Activated CD4-positive, alpha-beta memory T cell treated with anti-CD3 and anti-CD28 coated beads, Interleukin-2, amount 10 ng/mL, durations not matched to agents 7 days and 5 days (primary cell): Measurements from ENCODE around the gene REPIN1. TPM values are rescaled to one million over a fixed set of nuclear protein-coding genes. Genes with fewer than 3 reads are reported as not detected.

Experiments used
- CTCF ChIA-PET: fragments of 350-600 bp; sonication (Branson Sonifier 250); formaldehyde crosslinking; loops from one replicate; lab custom pipeline; 2021; ENCODE audit warnings: antibody characterized with exemption, inconsistent platforms; lab: Charles Lee
- POLR2A ChIA-PET: fragments of 350-600 bp; sonication (Branson Sonifier 250); formaldehyde crosslinking; loops from one replicate; lab custom pipeline; 2021; ENCODE audit warnings: antibody characterized with exemption; lab: Charles Lee
- DNase-seq: peaks from one replicate; pipeline ENCODE4 v3.0.0-alpha.2; 2020
- H3K27ac Mint-ChIP-seq: one replicate; pipeline ENCODE4 v1.8.0; 2021; ENCODE audit warnings: mild to moderate bottlenecking, mixed read lengths
- H3K27me3 Mint-ChIP-seq: one replicate; pipeline ENCODE4 v1.8.0; 2021; ENCODE audit warnings: mixed read lengths
- H3K36me3 Mint-ChIP-seq: one replicate; pipeline ENCODE4 v1.8.0; 2021; ENCODE audit warnings: low read depth, mixed read lengths
- H3K4me1 Mint-ChIP-seq: one replicate; pipeline ENCODE4 v1.8.0; 2021; ENCODE audit warnings: mixed read lengths
- H3K4me3 Mint-ChIP-seq: one replicate; pipeline ENCODE4 v1.8.0; 2021; ENCODE audit warnings: mild to moderate bottlenecking, mixed read lengths
- H3K9me3 Mint-ChIP-seq: one replicate; pipeline ENCODE4 v1.8.0; 2021; ENCODE audit warnings: mixed read lengths
- total RNA-seq, 2 experiments: library from RNA; stranded (reverse); gene quantifications; one replicate each; pipeline ENCODE4 v1.2.3, GENCODE V29; 2021

Gene REPIN1
- total RNA-seq, 2 experiments from 2014 or later = 42.9 to 45.9 TPM

DNA sequence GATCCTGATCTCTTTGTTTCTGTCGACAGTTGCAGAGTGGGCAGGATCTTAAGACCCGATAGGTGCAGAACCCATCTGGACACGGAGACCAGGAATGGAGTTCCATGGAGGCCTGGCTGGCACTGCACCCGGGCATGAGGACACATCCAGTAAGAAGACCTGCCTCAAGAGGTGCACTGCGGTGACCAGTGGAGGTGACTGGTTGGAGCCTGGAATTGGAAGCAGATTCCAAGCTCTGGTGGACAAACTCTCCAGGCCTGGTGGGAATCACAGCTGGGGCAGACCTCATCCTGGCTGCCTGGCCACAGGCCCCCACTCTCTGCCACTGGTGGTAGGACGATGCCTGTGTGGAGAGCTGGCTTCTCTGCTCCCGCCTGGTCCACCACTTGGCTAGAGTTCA lies 41.5 kb downstream of the REPIN1 start:
- no peak for DNase-seq
- ChIA-PET POLR2A (no interaction called here), CTCF (interaction anchor here (1.5 kb wide), 2 partner anchors 41 to 54 kb away, joined by 3 to 5 read pairs; no protein-coding TSS in a partner anchor)
- no peaks in the 10 kb centered on the region for H3K9me3 Mint-ChIP-seq
- H3K4me1 Mint-ChIP-seq = peaks cover 23% of the 10 kb centered on the region
- H3K27me3 Mint-ChIP-seq = no peaks in the 10 kb centered on the region
- H3K4me3 Mint-ChIP-seq = no peak overlapping the region
- H3K36me3 Mint-ChIP-seq = peaks cover 27% of the 10 kb centered on the region
- no peak overlapping the region for H3K27ac Mint-ChIP-seq

DNA sequence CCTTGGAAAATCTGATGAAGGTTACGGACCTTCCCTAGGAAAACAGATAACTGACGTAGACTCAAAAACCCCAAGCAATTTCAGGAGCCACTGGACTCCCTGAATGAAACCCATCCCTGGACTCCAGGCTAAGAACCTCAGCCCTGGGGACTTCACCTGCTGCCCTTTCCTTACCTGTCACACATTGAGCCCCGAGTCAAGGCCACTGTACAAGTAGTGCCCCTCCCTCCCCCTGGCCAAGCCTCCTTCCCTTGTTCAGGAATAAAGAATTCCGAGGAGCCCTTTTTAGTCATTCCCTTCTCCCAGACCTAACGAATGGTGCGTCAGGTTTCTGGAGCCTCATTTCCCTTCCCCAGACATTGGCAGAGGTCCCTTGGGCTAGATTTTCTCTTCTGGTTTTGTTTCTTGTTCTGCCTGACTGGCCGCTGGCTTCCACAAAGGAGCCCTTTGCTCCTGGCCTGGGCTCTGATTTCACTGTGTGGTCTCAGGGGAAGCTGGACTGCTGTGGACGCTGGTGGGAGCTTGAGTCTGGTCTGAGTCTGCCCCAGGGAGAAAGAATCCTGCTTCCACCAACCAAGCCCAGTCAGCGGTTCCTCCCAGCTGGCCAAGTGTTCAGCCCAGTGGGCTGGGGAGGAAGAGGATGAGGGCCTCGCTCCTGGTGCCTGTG lies 42.2 kb downstream of the REPIN1 start:
- Mint-ChIP-seq H3K4me1 (peaks cover 20% of the 10 kb centered on the region), H3K27ac (no peak overlapping the region), H3K27me3 (no peaks in the 10 kb centered on the region), H3K9me3 (no peaks in the 10 kb centered on the region), H3K4me3 (no peak overlapping the region), H3K36me3 (peaks cover 27% of the 10 kb centered on the region)
- DNase-seq = no peak
- CTCF ChIA-PET = interaction anchor here (1.5 kb wide), 1 partner anchor 55 kb away, joined by 5 read pairs; no protein-coding TSS in a partner anchor
- POLR2A ChIA-PET = no interaction called here

DNA sequence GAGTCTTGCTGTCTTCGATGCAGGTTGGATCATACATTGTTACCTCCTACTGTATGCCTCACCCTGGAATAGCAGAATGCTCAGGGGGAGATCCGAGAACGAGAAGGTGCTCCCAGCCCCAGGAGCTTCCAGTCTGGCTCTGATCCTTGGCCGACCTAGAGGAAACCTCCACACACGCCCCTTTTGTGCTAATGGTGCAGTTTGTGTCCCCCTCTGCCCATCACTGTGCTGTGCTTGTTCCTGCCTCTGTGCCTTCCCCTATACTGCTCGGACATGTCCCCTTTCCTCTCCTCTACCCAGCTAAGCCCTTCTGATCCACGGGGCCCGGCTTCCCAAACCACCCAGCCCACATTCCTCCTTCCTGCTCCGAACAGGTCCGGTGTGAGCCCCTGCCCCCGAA lies 43.0 kb downstream of the REPIN1 start:
- POLR2A ChIA-PET = no interaction called here
- H3K4me3 Mint-ChIP-seq = no peak overlapping the region
- no peaks in the 10 kb centered on the region for H3K9me3 Mint-ChIP-seq

DNA sequence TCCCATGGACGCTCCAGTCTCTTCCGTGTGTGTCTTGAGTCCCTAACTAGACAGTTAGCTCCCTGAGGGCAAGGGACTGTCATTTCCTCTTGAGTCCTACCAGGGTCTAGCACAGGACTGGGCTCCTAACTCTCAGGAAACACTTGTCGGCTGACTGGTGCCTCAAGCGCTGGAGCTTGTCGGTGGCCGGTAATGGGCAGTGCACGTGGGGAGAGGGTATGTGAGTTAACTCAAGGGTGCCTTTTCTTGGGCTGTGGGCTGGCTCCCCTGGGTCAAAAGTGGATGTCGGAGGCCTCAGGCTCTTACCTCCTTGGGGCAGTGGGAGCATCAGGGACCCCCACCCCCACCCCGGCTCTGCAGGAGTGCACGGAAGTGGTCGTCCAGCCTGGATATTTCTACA lies 43.4 kb downstream of the REPIN1 start:
- CTCF ChIA-PET = no interaction called here
- Mint-ChIP-seq H3K4me3 (no peak overlapping the region), H3K27ac (no peak overlapping the region), H3K27me3 (no peaks in the 10 kb centered on the region), H3K9me3 (no peaks in the 10 kb centered on the region), H3K4me1 (peaks cover 10% of the 10 kb centered on the region), H3K36me3 (peaks cover 20% of the 10 kb centered on the region)
- POLR2A ChIA-PET = no interaction called here
- DNase-seq = no peak

More for the DNA sequence above, 43.0 kb downstream of the REPIN1 start:
- no peak overlapping the region for H3K27ac Mint-ChIP-seq
- H3K36me3 Mint-ChIP-seq = peaks cover 22% of the 10 kb centered on the region
- DNase-seq = no peak
- peaks cover 14% of the 10 kb centered on the region for H3K4me1 Mint-ChIP-seq
- CTCF ChIA-PET = no interaction called here
- H3K27me3 Mint-ChIP-seq = no peaks in the 10 kb centered on the region

DNA sequence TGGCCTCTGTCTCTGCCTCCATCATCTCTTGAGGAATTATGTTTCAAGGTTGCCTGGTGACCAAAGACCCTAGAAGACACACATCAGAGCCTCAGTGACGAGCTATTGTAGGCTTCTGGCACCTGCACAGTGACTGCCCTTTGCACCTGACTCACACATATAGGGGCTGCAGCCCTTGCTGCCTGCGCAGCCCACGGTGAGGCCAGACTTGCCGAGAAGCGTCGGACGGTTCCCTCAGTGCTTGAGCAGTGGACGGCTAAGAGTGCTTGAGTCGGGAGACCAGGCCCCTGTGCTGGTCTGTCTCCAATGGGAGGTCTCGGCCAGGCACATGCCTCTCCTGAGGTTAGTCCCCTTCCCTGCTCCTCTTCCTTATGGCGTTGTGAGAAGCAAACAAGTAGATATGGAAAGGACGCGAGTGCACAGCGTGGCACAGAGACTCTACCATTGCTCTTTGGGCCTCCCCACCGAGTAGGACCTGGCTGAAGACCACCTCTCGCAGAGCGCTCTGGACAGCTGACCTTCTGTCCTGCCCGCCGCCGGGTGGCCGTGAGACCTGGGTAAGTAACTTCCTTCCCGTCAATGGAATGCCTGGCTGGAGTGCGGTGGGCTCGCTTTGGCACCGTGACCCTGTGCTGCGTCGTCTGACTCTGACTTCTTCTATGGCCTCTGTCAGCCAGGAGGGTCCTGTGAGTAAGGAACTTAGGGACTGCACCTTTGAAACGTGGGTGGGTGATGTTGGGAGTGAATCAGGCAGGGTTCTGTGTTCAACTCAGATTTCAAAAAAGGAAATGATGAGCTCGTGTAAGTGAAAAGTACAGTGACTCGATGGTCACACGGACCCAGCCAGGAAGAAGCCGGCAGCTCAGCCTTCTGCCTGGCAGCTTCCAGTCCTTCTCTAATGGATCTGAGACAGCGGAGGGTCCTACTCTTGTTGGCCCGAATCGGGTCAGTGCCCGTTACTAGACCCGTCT lies 44.2 kb downstream of the REPIN1 start:
- Mint-ChIP-seq H3K4me3 (no peak overlapping the region), H3K9me3 (no peaks in the 10 kb centered on the region), H3K27ac (no peak overlapping the region), H3K4me1 (peaks cover 7% of the 10 kb centered on the region), H3K27me3 (no peaks in the 10 kb centered on the region), H3K36me3 (peaks cover 18% of the 10 kb centered on the region)
- ChIA-PET POLR2A (interaction anchor here (1.2 kb wide), 1 partner anchor 34 kb away, joined by 3 read pairs; no protein-coding TSS in a partner anchor), CTCF (no interaction called here)
- DNase-seq = no peak

DNA sequence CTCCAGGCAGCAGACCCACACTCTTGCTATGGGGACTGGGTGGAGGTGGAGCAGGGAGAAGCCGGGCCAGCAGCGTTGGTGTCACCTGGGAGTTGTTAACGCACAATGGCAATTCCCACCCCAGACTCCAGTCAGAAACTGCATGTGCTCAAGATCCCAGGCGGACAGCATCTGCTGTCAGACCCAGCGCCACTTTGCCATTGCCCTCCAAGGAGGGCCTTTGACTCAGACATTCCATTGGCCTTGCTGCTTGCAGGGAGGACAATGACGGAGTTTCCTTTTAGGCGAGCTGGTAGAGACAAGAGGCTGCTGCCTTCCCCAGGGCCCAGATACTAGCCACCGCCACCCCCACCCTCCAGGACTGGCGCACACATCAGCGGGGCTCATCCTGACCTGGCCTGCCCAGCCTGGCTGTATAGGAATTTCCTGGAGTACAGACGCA lies 45.0 kb downstream of the REPIN1 start:
- peaks cover 15% of the 10 kb centered on the region for H3K36me3 Mint-ChIP-seq
- DNase-seq = no peak
- ChIA-PET POLR2A (interaction anchor here (1.2 kb wide), 1 partner anchor 35 kb away, joined by 3 read pairs; no protein-coding TSS in a partner anchor), CTCF (interaction anchor here (1.0 kb wide), 1 partner anchor 59 kb away, joined by 4 read pairs; no protein-coding TSS in a partner anchor)
- no peaks in the 10 kb centered on the region for H3K27me3 Mint-ChIP-seq
- no peak overlapping the region for H3K27ac Mint-ChIP-seq
- H3K4me3 Mint-ChIP-seq = no peak overlapping the region
- peaks cover 5% of the 10 kb centered on the region for H3K4me1 Mint-ChIP-seq
- no peaks in the 10 kb centered on the region for H3K9me3 Mint-ChIP-seq

DNA sequence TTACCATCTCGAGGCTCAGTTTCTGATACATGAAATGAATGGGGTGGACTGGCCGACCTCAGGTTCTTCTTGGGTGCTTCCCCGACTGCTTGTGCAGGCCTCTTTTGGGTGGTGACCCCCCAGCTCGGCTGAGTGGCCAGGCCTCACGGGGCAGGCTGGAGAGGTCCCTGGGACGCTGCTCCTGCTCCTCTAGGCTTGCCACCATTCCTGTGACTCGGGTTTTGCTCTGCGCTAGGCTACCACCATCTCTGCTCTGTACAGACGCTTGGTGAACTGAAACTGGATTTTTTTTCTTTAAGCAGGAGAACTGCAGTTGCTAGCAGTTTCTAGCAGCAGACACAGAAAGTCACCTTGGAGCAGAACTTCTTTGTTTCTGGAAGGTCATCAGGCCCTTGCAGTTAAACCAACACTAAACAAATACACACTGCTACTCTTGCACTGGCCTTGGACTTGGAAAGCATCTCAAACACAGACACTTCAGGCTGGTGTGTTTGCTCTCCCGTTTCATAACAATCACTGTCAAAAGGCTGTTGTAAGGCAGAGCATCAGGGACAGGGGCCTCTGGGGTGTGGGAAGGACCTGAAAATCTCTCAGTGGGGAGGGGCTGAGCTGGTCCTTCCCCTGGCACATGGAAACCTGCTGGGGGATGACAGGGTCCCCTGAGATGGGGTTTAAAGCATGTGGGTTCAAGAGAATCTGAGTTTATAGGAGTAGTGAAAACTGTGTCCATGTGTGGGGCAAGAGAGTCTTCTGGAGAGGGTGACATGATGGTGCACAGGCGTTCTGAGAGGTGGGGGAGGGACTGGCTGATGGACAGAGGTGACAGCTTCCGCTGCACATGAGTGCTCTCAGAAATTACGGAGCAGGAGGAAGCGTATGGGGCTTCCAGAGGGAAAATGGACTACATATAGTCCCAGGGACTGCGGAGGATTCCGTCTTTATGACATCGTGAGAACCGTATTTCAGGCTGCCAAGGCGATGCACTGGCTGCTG lies 46.8 kb downstream of the REPIN1 start:
- Mint-ChIP-seq H3K27ac (no peak overlapping the region), H3K4me1 (peaks cover 2% of the 10 kb centered on the region), H3K9me3 (no peaks in the 10 kb centered on the region), H3K4me3 (no peak overlapping the region), H3K27me3 (peaks cover 3% of the 10 kb centered on the region), H3K36me3 (peaks cover 9% of the 10 kb centered on the region)
- POLR2A ChIA-PET = no interaction called here
- no peak for DNase-seq
- CTCF ChIA-PET = interaction anchor here (1.0 kb wide), 1 partner anchor 10 kb away, joined by 3 read pairs; a partner anchor contains a TSS

DNA sequence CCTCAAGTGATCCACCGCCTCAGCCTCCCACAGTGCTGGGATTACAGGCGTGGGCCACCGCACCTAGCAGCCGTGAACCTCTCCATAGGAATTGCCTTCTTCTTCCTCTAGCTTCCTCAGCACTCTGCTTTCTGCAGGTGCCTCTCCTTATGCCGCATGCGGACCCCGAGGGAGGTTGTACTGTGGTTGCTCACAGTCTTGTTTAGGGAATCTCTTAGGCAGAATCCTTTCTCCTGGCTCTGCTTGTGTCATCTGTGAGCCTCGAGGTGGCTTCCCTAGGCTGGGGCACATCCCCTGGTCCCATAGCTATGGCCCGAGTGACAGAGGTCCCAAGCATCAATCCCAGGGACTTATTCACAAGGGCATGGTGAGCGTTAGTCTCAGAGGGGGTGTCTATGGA lies 48.6 kb downstream of the REPIN1 start:
- ChIA-PET POLR2A (interaction anchor here (0.5 to 1.6 kb wide), 3 partner anchors 10 to 468 kb away, joined by 3 to 4 read pairs (median 4); a partner anchor contains a TSS), CTCF (interaction anchor here (1.1 to 1.5 kb wide), 3 partner anchors 9 to 338 kb away, joined by 4 to 5 read pairs (median 5); no protein-coding TSS in a partner anchor)
- H3K27ac Mint-ChIP-seq = no peak overlapping the region
- H3K27me3 Mint-ChIP-seq = peaks cover 5% of the 10 kb centered on the region
- H3K4me1 Mint-ChIP-seq = peaks cover 7% of the 10 kb centered on the region
- no peak for DNase-seq
- H3K36me3 Mint-ChIP-seq = no peaks in the 10 kb centered on the region
- no peaks in the 10 kb centered on the region for H3K9me3 Mint-ChIP-seq
- no peak overlapping the region for H3K4me3 Mint-ChIP-seq

DNA sequence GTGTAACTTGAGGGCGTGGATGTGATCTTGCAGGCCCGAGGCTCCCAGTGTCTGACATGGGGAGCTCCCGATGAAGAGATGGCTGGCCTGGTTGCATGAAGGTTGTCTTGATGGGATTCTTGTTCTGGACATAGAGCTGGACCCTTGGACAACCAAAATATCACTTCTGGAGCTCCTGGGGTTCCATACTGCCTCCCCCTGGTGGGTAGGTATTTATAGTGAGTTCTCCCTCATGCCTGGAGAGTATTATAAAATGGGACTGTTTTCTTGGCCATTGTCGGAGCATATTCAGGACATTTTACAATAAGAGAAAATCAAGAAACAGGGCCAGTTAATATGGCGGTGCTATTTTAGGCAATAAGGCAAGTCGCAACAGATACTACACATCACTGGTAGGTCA lies 49.2 kb downstream of the REPIN1 start:
- DNase-seq = no peak
- Mint-ChIP-seq H3K4me3 (no peak overlapping the region), H3K36me3 (no peaks in the 10 kb centered on the region), H3K4me1 (peaks cover 7% of the 10 kb centered on the region), H3K27me3 (peaks cover 6% of the 10 kb centered on the region), H3K27ac (no peak overlapping the region), H3K9me3 (no peaks in the 10 kb centered on the region)
- ChIA-PET POLR2A (interaction anchor here (0.5 to 1.6 kb wide), 3 partner anchors 11 to 467 kb away, joined by 3 to 4 read pairs (median 4); a partner anchor contains a TSS), CTCF (interaction anchor here (0.7 to 1.5 kb wide), 5 partner anchors 10 to 337 kb away, joined by 3 to 5 read pairs (median 4); no protein-coding TSS in a partner anchor)

DNA sequence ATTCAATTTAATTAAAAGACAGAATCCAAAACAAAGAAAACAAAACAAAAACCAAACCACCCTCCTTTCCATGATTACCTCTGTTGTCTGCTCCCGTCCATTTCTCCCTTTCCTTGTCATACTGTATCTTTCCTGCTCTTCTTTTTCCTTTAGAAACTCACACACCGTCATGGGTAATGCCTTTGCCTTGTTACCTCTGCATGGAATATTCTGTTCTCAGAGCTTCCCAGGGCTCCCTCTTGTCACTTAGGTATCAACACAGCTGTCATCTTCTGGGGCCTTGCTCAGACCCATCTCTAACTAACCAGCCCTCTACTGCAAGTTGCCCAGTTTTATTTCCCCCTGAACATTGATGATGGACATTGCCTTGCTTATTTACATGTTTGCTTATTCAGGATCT lies 51.6 kb downstream of the REPIN1 start:
- POLR2A ChIA-PET = no interaction called here
- DNase-seq = no peak
- H3K9me3 Mint-ChIP-seq = no peaks in the 10 kb centered on the region
- H3K27ac Mint-ChIP-seq = no peak overlapping the region
- peaks cover 6% of the 10 kb centered on the region for H3K27me3 Mint-ChIP-seq
- H3K36me3 Mint-ChIP-seq = no peaks in the 10 kb centered on the region
- H3K4me1 Mint-ChIP-seq = peaks cover 7% of the 10 kb centered on the region
- CTCF ChIA-PET = interaction anchor here (1.0 to 1.1 kb wide), 3 partner anchors 18 to 65 kb away, joined by 3 read pairs; no protein-coding TSS in a partner anchor
- H3K4me3 Mint-ChIP-seq = no peak overlapping the region

DNA sequence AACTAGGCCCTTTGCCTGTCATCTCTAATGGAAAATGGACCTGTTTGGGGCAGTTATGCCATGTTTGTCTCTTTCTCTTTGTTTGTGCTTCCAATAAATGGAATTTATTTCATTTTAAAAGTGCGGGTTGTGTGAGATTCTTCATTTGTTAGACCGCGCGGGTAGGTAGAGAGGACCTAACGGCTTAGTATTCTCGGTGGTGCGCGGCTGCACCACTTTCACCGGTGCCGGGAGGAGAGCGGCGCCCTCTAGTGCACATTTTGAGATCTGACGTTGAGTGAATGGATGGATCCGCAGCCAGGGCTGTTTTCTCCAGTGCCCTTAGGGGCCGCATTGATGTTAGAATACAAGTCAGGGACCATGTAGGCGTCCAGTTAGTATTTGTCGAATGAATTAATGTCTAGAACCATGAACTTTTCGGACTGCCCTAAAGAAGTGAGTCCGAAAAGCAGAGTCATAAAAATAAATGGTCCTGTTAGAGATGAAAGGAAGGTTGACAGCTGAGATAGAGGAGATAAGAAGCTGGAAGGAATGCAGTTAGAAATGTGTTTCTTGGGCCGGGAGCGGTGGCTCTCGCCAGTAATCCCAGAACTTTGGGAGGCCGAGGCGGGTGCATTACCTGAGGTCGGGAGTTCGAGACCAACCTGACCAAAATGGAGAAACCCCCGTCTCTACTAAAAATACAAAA lies 52.5 kb downstream of the REPIN1 start:
- Mint-ChIP-seq H3K4me3 (no peak overlapping the region), H3K27ac (no peak overlapping the region), H3K9me3 (no peaks in the 10 kb centered on the region), H3K36me3 (no peaks in the 10 kb centered on the region), H3K27me3 (peaks cover 6% of the 10 kb centered on the region), H3K4me1 (peaks cover 7% of the 10 kb centered on the region)
- ChIA-PET POLR2A (no interaction called here), CTCF (interaction anchor here (0.8 to 2.0 kb wide), 11 partner anchors 10 to 295 kb away, joined by 3 to 7 read pairs (median 3); partner anchors contain the start of gene GIMAP1)
- DNase-seq = peak; percentile 87
